Epithelial cell of umbilical artery (primary cell): Measurements from ENCODE around the gene OR5M8. TPM values are rescaled to one million over a fixed set of nuclear protein-coding genes. Genes with fewer than 3 reads are reported as not detected.

Experiments
- total RNA-seq: library from RNA; depleted of rRNA; stranded (reverse); fragments of >200 nt; gene quantifications from 2 replicates; pipeline ENCODE4 v1.2.3, GENCODE V29; 2014

OR5M8 gene
- total RNA-seq = not detected in 2 replicates

DNA sequence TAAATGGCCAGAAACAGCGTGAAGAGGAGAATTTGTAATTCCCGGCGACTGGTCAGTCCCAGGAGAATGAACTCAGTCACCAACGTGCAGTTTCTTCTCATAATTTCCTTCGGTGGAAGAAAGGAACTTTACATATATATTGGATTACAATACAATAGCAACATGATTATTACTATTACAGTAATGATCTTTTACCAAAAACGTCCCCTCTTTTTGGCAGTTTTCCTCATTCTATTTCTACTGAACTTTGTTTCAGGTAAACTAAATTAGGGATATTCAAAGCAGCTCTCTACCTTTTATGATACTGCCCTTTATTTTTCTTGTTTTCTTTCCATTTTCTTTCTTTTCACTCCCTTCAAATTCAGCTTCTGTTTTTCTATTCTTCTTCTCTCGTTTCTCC is at the start of gene OR5M8:
Gene OR5M8, minus strand, starts transcription at position 101 of the 400 bp plus-strand sequence. Its CDS starts 0 bp downstream, at position 101.

GRCh38 chr11:56473252-56473651 is 17.9 kb downstream of the OR5M8 start, which contains the start of gene OR5M3:
OR5M3 (minus strand) TSS chr11:56473352; CDS start chr11:56470497, 2,855 bp downstream.

Other genes with a start within 250 kb of the OR5M8 start
- not detected in 2 replicates for gene OR5T3, start 239.1 kb downstream of the OR5M8 start, total RNA-seq
- not detected in 2 replicates for gene OR5T1, start 217.2 kb downstream of the OR5M8 start, total RNA-seq
- not detected in 2 replicates for gene OR8H1, start 199.1 kb downstream of the OR5M8 start, total RNA-seq
- gene OR8K3, start 176.2 kb downstream of the OR5M8 start, total RNA-seq = not detected in 2 replicates
- gene OR8K1, start 145.3 kb downstream of the OR5M8 start, total RNA-seq = not detected in 2 replicates
- gene OR8J1, start 137.1 kb downstream of the OR5M8 start, total RNA-seq = not detected in 2 replicates
- not detected in 2 replicates for gene OR8U1, start 115.7 kb downstream of the OR5M8 start, total RNA-seq
- not detected in 2 replicates for gene OR5AL1, start 78.7 kb downstream of the OR5M8 start, total RNA-seq
- gene OR5M3, start 18.0 kb downstream of the OR5M8 start, total RNA-seq = not detected in 2 replicates
- gene OR5M11, start 51.9 kb upstream of the OR5M8 start, total RNA-seq = not detected in 2 replicates
- not detected in 2 replicates for gene OR5M10, start 86.4 kb upstream of the OR5M8 start, total RNA-seq
- not detected in 2 replicates for gene OR5M1, start 123.5 kb upstream of the OR5M8 start, total RNA-seq
- gene OR5AP2, start 151.1 kb upstream of the OR5M8 start, total RNA-seq = not detected in 2 replicates
- not detected in 2 replicates for gene OR5AR1, start 172.3 kb upstream of the OR5M8 start, total RNA-seq
- not detected in 2 replicates for gene OR9G1, start 207.7 kb upstream of the OR5M8 start, total RNA-seq